SK-N-SH treated with all-trans-retinoic acid at 6 μM for 48 hours (cell line): ENCODE results near the gene TRIM24.

Source experiments
- ATAC-seq: fragments of 200-7000 bp; cut with Tn5 transposase; 3 replicates; pipeline ENCODE4 v1.9.1; 2020; ENCODE audit warnings: mild to moderate bottlenecking, moderate library complexity
- ARNTL ChIP-seq: fragments of 450-650 bp; formaldehyde crosslinking; IDR thresholded peaks from 2 replicates; pipeline ENCODE4 v1.5.0; 2020; ENCODE audit warnings: low read depth, mild to moderate bottlenecking, moderate library complexity, borderline replicate concordance
- BACH2 ChIP-seq: fragments of 250-450 bp; sonication (Bioruptor Pico); IDR thresholded peaks from 2 replicates; pipeline ENCODE4 v1.9.0; 2021; ENCODE audit warnings: mild to moderate bottlenecking, borderline replicate concordance
- CSDC2 ChIP-seq: fragments of 250-450 bp; sonication (Bioruptor Pico); IDR thresholded peaks from 2 replicates; pipeline ENCODE4 v1.5.0; 2020; ENCODE audit warnings: mild to moderate bottlenecking, moderate library complexity
- ESRRG ChIP-seq: fragments of 250-450 bp; sonication (Bioruptor Pico); IDR thresholded peaks from 2 replicates; pipeline ENCODE4 v1.6.1; 2021; ENCODE audit warnings: mild to moderate bottlenecking
- ISL1 ChIP-seq: fragments of 250-450 bp; sonication (Bioruptor Pico); IDR thresholded peaks from 2 replicates; pipeline ENCODE4 v2.1.2; 2022; ENCODE audit warnings: mild to moderate bottlenecking, moderate library complexity
- OSR1 ChIP-seq: fragments of 250-450 bp; sonication (Bioruptor Pico); IDR thresholded peaks from 2 replicates; pipeline ENCODE4 v1.8.0; 2022; ENCODE audit warnings: moderate library complexity, mild to moderate bottlenecking, inconsistent platforms
- PPARA ChIP-seq: fragments of 250-450 bp; sonication (Bioruptor Pico); IDR thresholded peaks from 2 replicates; pipeline ENCODE4 v1.5.0; 2020; ENCODE audit warnings: mild to moderate bottlenecking, borderline replicate concordance
- RARB ChIP-seq: fragments of 250-450 bp; sonication (Bioruptor Pico); IDR thresholded peaks from 2 replicates; pipeline ENCODE4 v1.8.0; 2021; ENCODE audit warnings: mild to moderate bottlenecking, moderate library complexity
- SNAI2 ChIP-seq: fragments of 250-450 bp; sonication (Bioruptor Pico); IDR thresholded peaks from 2 replicates; pipeline ENCODE4 v1.5.0; 2020; ENCODE audit warnings: mild to moderate bottlenecking, moderate library complexity
- TCF4 ChIP-seq: fragments of 250-450 bp; sonication (Bioruptor Pico); IDR thresholded peaks from 2 replicates; pipeline ENCODE4 v1.8.0; 2021; ENCODE audit warnings: mild to moderate bottlenecking, moderate library complexity, borderline replicate concordance
- TOX ChIP-seq: fragments of 250-450 bp; sonication (Bioruptor Pico); IDR thresholded peaks from 2 replicates; pipeline ENCODE4 v1.8.0; 2021; ENCODE audit warnings: mild to moderate bottlenecking, moderate library complexity, borderline replicate concordance
- ZFP3 ChIP-seq: fragments of 250-450 bp; sonication (Bioruptor Pico); IDR thresholded peaks from 2 replicates; pipeline ENCODE4 v1.5.0; 2020; ENCODE audit warnings: mild to moderate bottlenecking, moderate library complexity
- ZFP30 ChIP-seq: fragments of 450-650 bp; formaldehyde crosslinking; IDR thresholded peaks from 2 replicates; pipeline ENCODE4 v1.5.0; 2022; ENCODE audit warnings: mild to moderate bottlenecking, moderate library complexity
- ZNF565 ChIP-seq: fragments of 450-650 bp; formaldehyde crosslinking; conservative IDR thresholded peaks from 2 replicates; pipeline ENCODE4 v1.5.0; 2020; ENCODE audit warnings: low read depth, mild to moderate bottlenecking, moderate library complexity
- ZNF70 ChIP-seq: fragments of 450-650 bp; formaldehyde crosslinking; IDR thresholded peaks from 2 replicates; pipeline ENCODE4 v1.5.0; 2020; ENCODE audit warnings: mild to moderate bottlenecking, moderate library complexity
- ZNF8 ChIP-seq: fragments of 450-650 bp; formaldehyde crosslinking; IDR thresholded peaks from 2 replicates; pipeline ENCODE4 v1.5.0; 2020; ENCODE audit warnings: mild to moderate bottlenecking, moderate library complexity
- TF ChIP-seq, protein P1 (sequence below): fragments of 250-450 bp; sonication (Bioruptor Pico); IDR thresholded peaks from 2 replicates; pipeline ENCODE4 v1.5.0; 2020; ENCODE audit warnings: mild to moderate bottlenecking, moderate library complexity
- TF ChIP-seq, protein P2 (sequence below): fragments of 250-450 bp; sonication (Bioruptor Pico); IDR thresholded peaks from 2 replicates; pipeline ENCODE4 v1.8.0; 2021; ENCODE audit warnings: low read depth, mild to moderate bottlenecking, moderate library complexity, borderline replicate concordance
- TF ChIP-seq, protein P3 (sequence below): fragments of 250-450 bp; sonication (Bioruptor Pico); IDR thresholded peaks from 2 replicates; pipeline ENCODE4 v1.5.1; 2020; ENCODE audit warnings: low read depth, mild to moderate bottlenecking, moderate library complexity
- TF ChIP-seq, protein P4 (sequence below): fragments of 250-450 bp; sonication (Bioruptor Pico); IDR thresholded peaks from 2 replicates; pipeline ENCODE4 v1.8.0; 2020; ENCODE audit warnings: mild to moderate bottlenecking, moderate library complexity, borderline replicate concordance
- TF ChIP-seq, protein P5 (sequence below): fragments of 250-450 bp; sonication (Bioruptor Pico); IDR thresholded peaks from 2 replicates; pipeline ENCODE4 v1.5.1; 2021; ENCODE audit warnings: mild to moderate bottlenecking, moderate library complexity

Gene TRIM24

DNA sequence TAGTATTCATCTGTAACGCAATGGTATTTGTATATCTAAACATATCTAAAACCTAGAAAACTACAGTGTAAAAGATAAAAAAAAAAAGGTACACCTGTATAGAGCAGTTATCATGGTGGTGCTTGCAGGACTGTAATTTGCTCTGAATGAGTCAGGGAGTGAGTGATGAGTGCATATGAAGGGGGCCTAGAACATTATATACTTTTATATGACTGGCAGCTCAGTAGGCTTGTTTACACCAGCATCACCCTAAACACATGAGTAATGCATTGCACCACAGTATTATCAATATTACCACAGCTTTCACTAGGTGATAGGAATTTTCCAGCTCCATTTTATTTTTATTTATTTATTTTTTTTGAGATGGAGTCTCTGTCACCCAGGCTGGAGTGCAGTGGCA is 40.8 kb downstream of the TRIM24 start:
- TF ChIP-seq ISL1 (CRISPR knock-in tag) = no peak
- no peak for TF ChIP-seq ESRRG (CRISPR knock-in tag)
- TF ChIP-seq CSDC2 (CRISPR knock-in tag) = no peak
- TF ChIP-seq ZNF8 (CRISPR knock-in tag) = no peak
- TF ChIP-seq OSR1 (CRISPR knock-in tag) = no peak
- TF ChIP-seq, protein P1, sequence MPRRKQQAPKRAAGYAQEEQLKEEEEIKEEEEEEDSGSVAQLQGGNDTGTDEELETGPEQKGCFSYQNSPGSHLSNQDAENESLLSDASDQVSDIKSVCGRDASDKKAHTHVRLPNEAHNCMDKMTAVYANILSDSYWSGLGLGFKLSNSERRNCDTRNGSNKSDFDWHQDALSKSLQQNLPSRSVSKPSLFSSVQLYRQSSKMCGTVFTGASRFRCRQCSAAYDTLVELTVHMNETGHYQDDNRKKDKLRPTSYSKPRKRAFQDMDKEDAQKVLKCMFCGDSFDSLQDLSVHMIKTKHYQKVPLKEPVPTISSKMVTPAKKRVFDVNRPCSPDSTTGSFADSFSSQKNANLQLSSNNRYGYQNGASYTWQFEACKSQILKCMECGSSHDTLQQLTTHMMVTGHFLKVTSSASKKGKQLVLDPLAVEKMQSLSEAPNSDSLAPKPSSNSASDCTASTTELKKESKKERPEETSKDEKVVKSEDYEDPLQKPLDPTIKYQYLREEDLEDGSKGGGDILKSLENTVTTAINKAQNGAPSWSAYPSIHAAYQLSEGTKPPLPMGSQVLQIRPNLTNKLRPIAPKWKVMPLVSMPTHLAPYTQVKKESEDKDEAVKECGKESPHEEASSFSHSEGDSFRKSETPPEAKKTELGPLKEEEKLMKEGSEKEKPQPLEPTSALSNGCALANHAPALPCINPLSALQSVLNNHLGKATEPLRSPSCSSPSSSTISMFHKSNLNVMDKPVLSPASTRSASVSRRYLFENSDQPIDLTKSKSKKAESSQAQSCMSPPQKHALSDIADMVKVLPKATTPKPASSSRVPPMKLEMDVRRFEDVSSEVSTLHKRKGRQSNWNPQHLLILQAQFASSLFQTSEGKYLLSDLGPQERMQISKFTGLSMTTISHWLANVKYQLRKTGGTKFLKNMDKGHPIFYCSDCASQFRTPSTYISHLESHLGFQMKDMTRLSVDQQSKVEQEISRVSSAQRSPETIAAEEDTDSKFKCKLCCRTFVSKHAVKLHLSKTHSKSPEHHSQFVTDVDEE (CRISPR knock-in tag) = no peak
- TF ChIP-seq, protein P2, sequence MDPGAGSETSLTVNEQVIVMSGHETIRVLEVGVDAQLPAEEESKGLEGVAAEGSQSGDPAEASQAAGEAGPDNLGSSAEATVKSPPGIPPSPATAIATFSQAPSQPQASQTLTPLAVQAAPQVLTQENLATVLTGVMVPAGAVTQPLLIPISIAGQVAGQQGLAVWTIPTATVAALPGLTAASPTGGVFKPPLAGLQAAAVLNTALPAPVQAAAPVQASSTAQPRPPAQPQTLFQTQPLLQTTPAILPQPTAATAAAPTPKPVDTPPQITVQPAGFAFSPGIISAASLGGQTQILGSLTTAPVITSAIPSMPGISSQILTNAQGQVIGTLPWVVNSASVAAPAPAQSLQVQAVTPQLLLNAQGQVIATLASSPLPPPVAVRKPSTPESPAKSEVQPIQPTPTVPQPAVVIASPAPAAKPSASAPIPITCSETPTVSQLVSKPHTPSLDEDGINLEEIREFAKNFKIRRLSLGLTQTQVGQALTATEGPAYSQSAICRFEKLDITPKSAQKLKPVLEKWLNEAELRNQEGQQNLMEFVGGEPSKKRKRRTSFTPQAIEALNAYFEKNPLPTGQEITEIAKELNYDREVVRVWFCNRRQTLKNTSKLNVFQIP (CRISPR knock-in tag) = no peak
- no peak for TF ChIP-seq ZNF565
- no peak for TF ChIP-seq ZFP30 (CRISPR knock-in tag)
- no peak for TF ChIP-seq ZFP3 (CRISPR knock-in tag)
- no peak for TF ChIP-seq SNAI2
- TF ChIP-seq ZNF70 (CRISPR knock-in tag) = no peak
- no peak for TF ChIP-seq ARNTL (CRISPR knock-in tag)
- TF ChIP-seq PPARA (CRISPR knock-in tag) = no peak
- TF ChIP-seq, protein P3, sequence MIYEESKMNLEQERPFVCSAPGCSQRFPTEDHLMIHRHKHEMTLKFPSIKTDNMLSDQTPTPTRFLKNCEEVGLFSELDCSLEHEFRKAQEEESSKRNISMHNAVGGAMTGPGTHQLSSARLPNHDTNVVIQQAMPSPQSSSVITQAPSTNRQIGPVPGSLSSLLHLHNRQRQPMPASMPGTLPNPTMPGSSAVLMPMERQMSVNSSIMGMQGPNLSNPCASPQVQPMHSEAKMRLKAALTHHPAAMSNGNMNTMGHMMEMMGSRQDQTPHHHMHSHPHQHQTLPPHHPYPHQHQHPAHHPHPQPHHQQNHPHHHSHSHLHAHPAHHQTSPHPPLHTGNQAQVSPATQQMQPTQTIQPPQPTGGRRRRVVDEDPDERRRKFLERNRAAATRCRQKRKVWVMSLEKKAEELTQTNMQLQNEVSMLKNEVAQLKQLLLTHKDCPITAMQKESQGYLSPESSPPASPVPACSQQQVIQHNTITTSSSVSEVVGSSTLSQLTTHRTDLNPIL (CRISPR knock-in tag) = no peak
- TF ChIP-seq, protein P4, sequence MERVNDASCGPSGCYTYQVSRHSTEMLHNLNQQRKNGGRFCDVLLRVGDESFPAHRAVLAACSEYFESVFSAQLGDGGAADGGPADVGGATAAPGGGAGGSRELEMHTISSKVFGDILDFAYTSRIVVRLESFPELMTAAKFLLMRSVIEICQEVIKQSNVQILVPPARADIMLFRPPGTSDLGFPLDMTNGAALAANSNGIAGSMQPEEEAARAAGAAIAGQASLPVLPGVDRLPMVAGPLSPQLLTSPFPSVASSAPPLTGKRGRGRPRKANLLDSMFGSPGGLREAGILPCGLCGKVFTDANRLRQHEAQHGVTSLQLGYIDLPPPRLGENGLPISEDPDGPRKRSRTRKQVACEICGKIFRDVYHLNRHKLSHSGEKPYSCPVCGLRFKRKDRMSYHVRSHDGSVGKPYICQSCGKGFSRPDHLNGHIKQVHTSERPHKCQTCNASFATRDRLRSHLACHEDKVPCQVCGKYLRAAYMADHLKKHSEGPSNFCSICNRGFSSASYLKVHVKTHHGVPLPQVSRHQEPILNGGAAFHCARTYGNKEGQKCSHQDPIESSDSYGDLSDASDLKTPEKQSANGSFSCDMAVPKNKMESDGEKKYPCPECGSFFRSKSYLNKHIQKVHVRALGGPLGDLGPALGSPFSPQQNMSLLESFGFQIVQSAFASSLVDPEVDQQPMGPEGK = no peak
- no peak for TF ChIP-seq RARB (CRISPR knock-in tag)
- TF ChIP-seq, protein P5, sequence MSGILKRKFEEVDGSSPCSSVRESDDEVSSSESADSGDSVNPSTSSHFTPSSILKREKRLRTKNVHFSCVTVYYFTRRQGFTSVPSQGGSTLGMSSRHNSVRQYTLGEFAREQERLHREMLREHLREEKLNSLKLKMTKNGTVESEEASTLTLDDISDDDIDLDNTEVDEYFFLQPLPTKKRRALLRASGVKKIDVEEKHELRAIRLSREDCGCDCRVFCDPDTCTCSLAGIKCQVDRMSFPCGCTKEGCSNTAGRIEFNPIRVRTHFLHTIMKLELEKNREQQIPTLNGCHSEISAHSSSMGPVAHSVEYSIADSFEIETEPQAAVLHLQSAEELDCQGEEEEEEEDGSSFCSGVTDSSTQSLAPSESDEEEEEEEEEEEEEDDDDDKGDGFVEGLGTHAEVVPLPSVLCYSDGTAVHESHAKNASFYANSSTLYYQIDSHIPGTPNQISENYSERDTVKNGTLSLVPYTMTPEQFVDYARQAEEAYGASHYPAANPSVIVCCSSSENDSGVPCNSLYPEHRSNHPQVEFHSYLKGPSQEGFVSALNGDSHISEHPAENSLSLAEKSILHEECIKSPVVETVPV = no peak
- TF ChIP-seq TOX (CRISPR knock-in tag) = no peak
- TF ChIP-seq TCF4 (CRISPR knock-in tag) = no peak
- no peak for ATAC-seq

DNA sequence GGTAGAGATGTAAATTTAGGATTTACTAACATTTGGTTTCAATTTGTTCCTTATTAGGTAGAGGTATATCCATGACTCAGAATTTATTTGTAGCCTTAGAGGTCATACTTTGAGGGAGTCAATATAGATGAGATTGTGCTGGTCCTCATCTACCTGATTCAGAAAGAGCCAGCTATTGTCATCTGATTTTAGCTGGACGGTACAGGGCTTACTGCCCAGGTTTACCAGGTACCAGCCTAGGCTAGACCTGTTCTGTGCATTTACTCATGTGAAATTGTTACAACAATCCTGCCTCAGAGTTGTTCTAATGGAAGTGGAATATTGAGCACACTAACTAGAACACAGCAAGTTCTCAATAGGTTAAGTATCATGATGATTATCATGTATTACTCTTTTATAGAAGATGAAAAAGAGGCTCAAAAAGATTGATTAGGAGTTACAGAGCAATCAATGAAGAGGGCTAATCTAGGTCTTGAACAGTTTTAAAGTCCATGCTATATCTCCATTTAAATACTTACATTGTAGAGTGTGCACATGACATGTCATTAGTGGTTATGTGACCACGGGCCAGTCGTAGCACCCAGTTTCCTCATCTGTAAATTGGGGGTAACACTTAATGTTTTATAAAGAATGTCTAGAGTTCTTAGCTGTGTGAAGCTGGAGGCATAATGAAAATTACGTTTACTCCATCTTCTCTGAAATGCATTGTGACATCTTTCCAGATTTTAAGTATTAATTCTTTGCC is 42.1 kb downstream of the TRIM24 start:
- peak; percentile 63 for ATAC-seq
- TF ChIP-seq ZNF8 (CRISPR knock-in tag) (peak; percentile 35; the same call in 1 of the 2 replicates), BACH2 (CRISPR knock-in tag) (no peak)

DNA sequence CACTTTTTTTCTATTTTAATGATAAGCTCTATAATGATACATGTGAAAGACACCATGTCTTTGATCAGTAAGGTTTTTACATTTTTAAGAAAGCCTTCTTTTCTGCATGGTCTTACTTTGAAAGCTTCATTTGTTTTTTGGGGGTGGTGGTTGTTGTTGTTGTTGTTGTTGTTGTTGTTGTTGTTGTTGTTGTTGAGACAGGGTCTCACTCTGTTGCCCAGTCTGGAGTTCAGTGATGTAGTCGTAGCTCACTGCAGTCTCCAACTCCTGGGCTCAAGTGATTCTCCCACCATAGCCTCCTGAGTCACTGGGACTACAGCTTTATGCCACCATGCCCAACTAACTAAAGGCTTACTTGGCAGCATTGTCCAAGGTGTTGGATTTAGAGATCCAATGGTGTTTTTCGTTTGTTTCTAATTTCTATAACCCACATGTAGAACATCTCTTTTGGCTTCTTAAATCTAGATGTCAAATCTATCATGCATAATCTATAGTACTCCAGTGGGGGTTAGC is 45.4 kb downstream of the TRIM24 start:
- ATAC-seq = no peak
- no peak for TF ChIP-seq CSDC2 (CRISPR knock-in tag)
- TF ChIP-seq ZNF70 (CRISPR knock-in tag) = no peak
- TF ChIP-seq, protein P3 (CRISPR knock-in tag) = no peak
- no peak for TF ChIP-seq ZFP3 (CRISPR knock-in tag)
- no peak for TF ChIP-seq TOX (CRISPR knock-in tag)
- no peak for TF ChIP-seq RARB (CRISPR knock-in tag)
- no peak for TF ChIP-seq ZNF565
- no peak for TF ChIP-seq ZNF8 (CRISPR knock-in tag)
- TF ChIP-seq ZFP30 (CRISPR knock-in tag) = no peak
- TF ChIP-seq, all 23 proteins: peak for 0
